ENCODE results near the gene RASGRP4. TPM values are rescaled to one million over a fixed set of nuclear protein-coding genes. Genes with fewer than 3 reads are reported as not detected.

RASGRP4 gene
- total RNA-seq, 1 donor from 2014 or later, result not detected

DNA sequence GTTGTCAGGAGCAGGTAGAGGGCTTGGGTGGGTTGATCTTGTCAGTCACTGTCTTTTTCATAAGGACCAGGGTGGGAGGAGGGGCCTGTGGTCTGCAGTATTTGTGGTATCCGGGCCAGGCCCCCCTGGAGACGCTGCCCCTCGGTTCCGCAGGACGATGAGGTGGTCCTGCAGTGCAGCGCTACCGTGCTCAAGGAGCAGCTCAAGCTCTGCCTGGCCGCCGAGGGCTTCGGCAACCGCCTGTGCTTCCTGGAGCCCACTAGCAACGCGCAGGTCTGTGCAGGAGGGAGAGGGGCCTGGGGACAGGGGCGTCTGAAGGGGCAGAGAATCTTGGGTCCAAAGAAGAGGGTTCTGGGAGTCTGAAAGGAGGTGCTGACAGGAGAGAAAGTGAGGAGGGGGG, 14.6 kb upstream of the RASGRP4 start:
- Mint-ChIP-seq H3K9me3 (ENCODE audit: unreplicated experiment) (no peaks in the 10 kb centered on the region), H3K36me3 (ENCODE audit: unreplicated experiment) (no peaks in the 10 kb centered on the region), H3K27ac (ENCODE audit: unreplicated experiment) (no peak overlapping the region), H3K4me3 (ENCODE audit: unreplicated experiment) (no peak overlapping the region), H3K4me1 (ENCODE audit: unreplicated experiment) (no peaks in the 10 kb centered on the region), H3K27me3 (ENCODE audit: unreplicated experiment) (peaks cover 8% of the 10 kb centered on the region)
- no peak for DNase-seq (ENCODE audit: extremely low spot score, unreplicated experiment)
- TF ChIP-seq, protein P1, sequence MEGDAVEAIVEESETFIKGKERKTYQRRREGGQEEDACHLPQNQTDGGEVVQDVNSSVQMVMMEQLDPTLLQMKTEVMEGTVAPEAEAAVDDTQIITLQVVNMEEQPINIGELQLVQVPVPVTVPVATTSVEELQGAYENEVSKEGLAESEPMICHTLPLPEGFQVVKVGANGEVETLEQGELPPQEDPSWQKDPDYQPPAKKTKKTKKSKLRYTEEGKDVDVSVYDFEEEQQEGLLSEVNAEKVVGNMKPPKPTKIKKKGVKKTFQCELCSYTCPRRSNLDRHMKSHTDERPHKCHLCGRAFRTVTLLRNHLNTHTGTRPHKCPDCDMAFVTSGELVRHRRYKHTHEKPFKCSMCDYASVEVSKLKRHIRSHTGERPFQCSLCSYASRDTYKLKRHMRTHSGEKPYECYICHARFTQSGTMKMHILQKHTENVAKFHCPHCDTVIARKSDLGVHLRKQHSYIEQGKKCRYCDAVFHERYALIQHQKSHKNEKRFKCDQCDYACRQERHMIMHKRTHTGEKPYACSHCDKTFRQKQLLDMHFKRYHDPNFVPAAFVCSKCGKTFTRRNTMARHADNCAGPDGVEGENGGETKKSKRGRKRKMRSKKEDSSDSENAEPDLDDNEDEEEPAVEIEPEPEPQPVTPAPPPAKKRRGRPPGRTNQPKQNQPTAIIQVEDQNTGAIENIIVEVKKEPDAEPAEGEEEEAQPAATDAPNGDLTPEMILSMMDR (IDR thresholded peaks at IDR 0.05), result no peak

DNA sequence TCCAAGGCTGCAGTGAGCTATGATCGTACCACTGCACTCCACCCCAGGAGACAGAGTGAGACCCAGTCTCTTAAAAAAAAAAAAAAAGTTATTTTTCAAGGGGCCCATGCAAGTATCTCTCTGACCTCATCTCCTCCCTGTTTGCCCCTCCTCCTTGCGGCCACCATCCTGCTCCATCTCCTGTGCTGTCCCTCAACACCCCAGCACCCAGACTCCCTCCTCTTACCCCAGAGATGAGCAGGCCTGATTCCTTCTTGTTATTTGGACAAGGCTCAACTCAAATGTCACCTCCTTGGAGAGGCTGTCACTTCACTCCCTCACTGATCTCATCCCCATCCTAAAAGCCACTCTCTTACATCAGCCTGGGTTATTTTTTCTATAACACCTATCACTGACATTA, 11.9 kb upstream of the RASGRP4 start:
- peaks cover 16% of the 10 kb centered on the region for H3K27me3 Mint-ChIP-seq (ENCODE audit: unreplicated experiment)
- no peak overlapping the region for H3K27ac Mint-ChIP-seq (ENCODE audit: unreplicated experiment)
- no peaks in the 10 kb centered on the region for H3K9me3 Mint-ChIP-seq (ENCODE audit: unreplicated experiment)
- H3K4me3 Mint-ChIP-seq (ENCODE audit: unreplicated experiment), result no peak overlapping the region
- peaks cover 1% of the 10 kb centered on the region for H3K4me1 Mint-ChIP-seq (ENCODE audit: unreplicated experiment)
- no peak for DNase-seq (ENCODE audit: extremely low spot score, unreplicated experiment)
- no peaks in the 10 kb centered on the region for H3K36me3 Mint-ChIP-seq (ENCODE audit: unreplicated experiment)
- TF ChIP-seq, protein P1 (IDR thresholded peaks at IDR 0.05), result no peak

DNA sequence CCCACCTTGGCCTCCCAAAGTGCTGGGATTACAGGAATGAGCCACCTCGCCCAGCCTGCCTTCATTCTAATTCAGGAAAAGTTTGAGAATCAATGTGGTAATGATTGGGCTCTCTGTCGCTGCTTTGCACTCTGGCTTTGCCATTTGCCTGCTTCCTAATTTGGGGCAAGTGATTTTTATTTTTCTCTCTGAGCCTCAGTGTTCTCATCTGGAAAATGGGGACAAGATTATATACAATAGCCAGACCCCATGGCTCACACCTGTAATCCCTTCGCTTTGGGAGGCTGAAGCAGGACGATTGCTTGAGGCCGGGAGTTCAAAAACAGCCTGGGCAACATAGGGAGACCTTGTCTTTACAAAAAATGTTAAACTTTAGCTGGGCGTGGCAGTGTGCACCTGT, 11.3 kb upstream of the RASGRP4 start:
- no peak overlapping the region for H3K4me3 Mint-ChIP-seq (ENCODE audit: unreplicated experiment)
- no peaks in the 10 kb centered on the region for H3K9me3 Mint-ChIP-seq (ENCODE audit: unreplicated experiment)
- H3K4me1 Mint-ChIP-seq (ENCODE audit: unreplicated experiment), result peaks cover 1% of the 10 kb centered on the region
- no peak overlapping the region for H3K27ac Mint-ChIP-seq (ENCODE audit: unreplicated experiment)
- no peak for DNase-seq (ENCODE audit: extremely low spot score, unreplicated experiment)
- H3K27me3 Mint-ChIP-seq (ENCODE audit: unreplicated experiment), result peaks cover 16% of the 10 kb centered on the region
- TF ChIP-seq, protein P1 (IDR thresholded peaks at IDR 0.05), result no peak
- no peaks in the 10 kb centered on the region for H3K36me3 Mint-ChIP-seq (ENCODE audit: unreplicated experiment)

DNA sequence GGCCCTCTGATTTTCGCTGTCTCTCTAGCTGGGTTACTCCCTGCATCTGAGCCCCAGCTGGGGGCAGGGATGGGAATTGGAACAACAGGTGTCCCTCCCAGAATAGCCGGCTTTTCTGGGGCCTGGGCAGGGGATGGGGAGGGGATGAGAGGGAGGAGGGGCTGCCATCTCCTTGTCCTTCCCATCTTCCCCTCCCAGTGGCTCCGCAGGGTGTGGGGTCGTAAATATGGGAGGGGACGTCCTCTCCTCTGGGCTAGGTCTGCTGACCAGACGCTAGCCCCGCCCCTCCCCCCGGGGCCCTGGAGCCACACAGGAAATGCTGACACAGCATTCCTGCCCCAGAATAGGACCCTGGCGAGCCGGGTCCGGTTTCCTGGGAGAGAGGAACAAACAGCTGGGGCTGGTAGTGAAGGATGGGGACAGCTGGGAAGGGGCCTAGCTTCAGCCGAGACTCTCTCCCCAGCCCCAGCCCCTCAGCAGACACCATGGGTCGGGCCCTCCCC, 8.6 kb upstream of the RASGRP4 start:
- no peak overlapping the region for H3K4me3 Mint-ChIP-seq (ENCODE audit: unreplicated experiment)

DNA sequence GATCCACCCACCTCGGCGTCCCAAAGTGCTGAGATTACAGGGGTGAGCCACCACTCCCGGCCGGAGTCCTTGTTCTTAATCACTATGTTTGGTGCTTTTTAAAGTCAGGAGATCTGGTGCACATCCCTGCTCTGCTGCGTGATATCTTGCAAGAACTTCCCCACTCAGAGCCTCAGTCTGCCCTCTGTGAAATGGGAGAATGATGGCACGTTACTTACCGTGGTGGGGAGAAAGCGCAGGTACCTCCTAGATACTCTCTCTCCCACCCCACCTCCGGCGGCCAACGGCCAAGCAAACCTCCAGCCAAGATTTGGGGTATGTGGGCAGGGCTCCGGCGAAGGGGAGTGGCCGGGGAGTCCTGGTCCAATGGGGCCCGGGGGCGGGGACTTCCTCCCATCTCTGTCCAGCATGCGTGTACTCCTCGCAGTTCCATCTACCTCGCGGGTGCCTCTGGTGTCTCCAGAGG, 7.3 kb upstream of the RASGRP4 start, which contains the start of gene RYR1:
TSS of gene RYR1 (plus strand) at position 424 of the 466 bp plus-strand sequence. CDS start 139 bp downstream, outside the sequence.
- Mint-ChIP-seq H3K4me1 (ENCODE audit: unreplicated experiment) (peaks cover 1% of the 10 kb centered on the region), H3K27ac (ENCODE audit: unreplicated experiment) (no peak within 1 kb of the TSS), H3K36me3 (ENCODE audit: unreplicated experiment) (no peaks in the 10 kb centered on the region), H3K9me3 (ENCODE audit: unreplicated experiment) (no peaks in the 10 kb centered on the region), H3K4me3 (ENCODE audit: unreplicated experiment) (no peak within 1 kb of the TSS), H3K27me3 (ENCODE audit: unreplicated experiment) (peaks cover 30% of the 10 kb centered on the region)
- no peak for DNase-seq (ENCODE audit: extremely low spot score, unreplicated experiment)
- TF ChIP-seq, protein P1 (IDR thresholded peaks at IDR 0.05), result no peak

More for the DNA sequence above, 8.6 kb upstream of the RASGRP4 start:
- Mint-ChIP-seq H3K27me3 (ENCODE audit: unreplicated experiment) (peaks cover 25% of the 10 kb centered on the region), H3K36me3 (ENCODE audit: unreplicated experiment) (no peaks in the 10 kb centered on the region), H3K4me1 (ENCODE audit: unreplicated experiment) (peaks cover 1% of the 10 kb centered on the region), H3K27ac (ENCODE audit: unreplicated experiment) (no peak overlapping the region), H3K9me3 (ENCODE audit: unreplicated experiment) (no peaks in the 10 kb centered on the region)
- no peak for DNase-seq (ENCODE audit: extremely low spot score, unreplicated experiment)
- TF ChIP-seq, protein P1 (IDR thresholded peaks at IDR 0.05), result no peak
